Smooth muscle cell (in vitro differentiated cells): ENCODE measurements around the gene HSF4. TPM values are rescaled to one million over a fixed set of nuclear protein-coding genes. Genes with fewer than 3 reads are reported as not detected.

Source experiments
- DNase-seq: peaks from one replicate; lab custom pipeline; 2025; ENCODE audit not compliant: unreplicated experiment; lab: John Stamatoyannopoulos, UW
- H2AFZ ChIP-seq: fragments of 200-600 bp; sonication (generic); 2 replicates; pipeline ENCODE4 v1.6.0; 2016; ENCODE audit warnings: antibody characterized with exemption, low read depth, mild to moderate bottlenecking
- H3F3A ChIP-seq: fragments of 200-600 bp; sonication (generic); 2 replicates; pipeline ENCODE4 v1.6.0; 2017; ENCODE audit warnings: antibody characterized with exemption, low read depth
- H3K27ac ChIP-seq: fragments of 200-600 bp; sonication (generic); 2 replicates; pipeline ENCODE4 v1.5.1; 2016; ENCODE audit warnings: low read depth, mild to moderate bottlenecking
- H3K27me3 ChIP-seq: fragments of 200-600 bp; sonication (generic); 2 replicates; pipeline ENCODE4 v1.6.1; 2016; ENCODE audit warnings: low read depth, mild to moderate bottlenecking
- H3K36me3 ChIP-seq: fragments of 200-600 bp; sonication (generic); 2 replicates; pipeline ENCODE4 v1.5.1; 2016; ENCODE audit warnings: low read depth
- H3K4me1 ChIP-seq: fragments of 200-600 bp; sonication (generic); 2 replicates; pipeline ENCODE4 v1.5.1; 2016; ENCODE audit warnings: low read depth
- H3K4me2 ChIP-seq: fragments of 200-600 bp; sonication (generic); 2 replicates; pipeline ENCODE4 v1.6.0; 2016; ENCODE audit warnings: mild to moderate bottlenecking
- H3K4me3 ChIP-seq: fragments of 200-600 bp; sonication (generic); 2 replicates; pipeline ENCODE4 v1.5.1; 2016; ENCODE audit warnings: mild to moderate bottlenecking
- H3K79me2 ChIP-seq: fragments of 200-600 bp; sonication (generic); 2 replicates; pipeline ENCODE4 v1.6.0; 2016; ENCODE audit warnings: low read depth, mild to moderate bottlenecking
- H3K9ac ChIP-seq: fragments of 200-600 bp; sonication (generic); 2 replicates; pipeline ENCODE4 v1.6.0; 2016; ENCODE audit warnings: low read depth
- H3K9me3 ChIP-seq: fragments of 200-600 bp; sonication (generic); replicated peaks from 2 replicates; pipeline ENCODE4 v1.5.1; 2016; ENCODE audit warnings: low read depth
- H4K20me1 ChIP-seq: fragments of 200-600 bp; sonication (generic); 2 replicates; pipeline ENCODE4 v1.6.0; 2016; ENCODE audit warnings: low read depth
- WGBS: methylation state at CpG from one replicate; pipeline ENCODE4 v1.1.7; 2016; ENCODE audit warnings: low lambda C conversion rate; 5-methylcytosine and 5-hydroxymethylcytosine counted together
- polyA plus RNA-seq: library from polyadenylated mRNA; unstranded; fragments of >200 nt; fragmentation: Nextera tagmentation; extraction: Ambion mirVana; gene quantifications from 2 replicates; pipeline ENCODE4 v1.2.1, GENCODE V29; 2016
- total RNA-seq: library from RNA; depleted of rRNA; stranded (reverse); fragments of >200 nt; gene quantifications from 2 replicates; pipeline ENCODE4 v1.2.3, GENCODE V29; 2014
- TF ChIP-seq, protein P1 (sequence below): fragments of 200-600 bp; sonication (generic); IDR thresholded peaks from 2 replicates; pipeline ENCODE4 v1.5.1; 2017; ENCODE audit warnings: borderline replicate concordance, mild to moderate bottlenecking, antibody characterized with exemption; ENCODE audit not compliant: insufficient read depth, poor library complexity, severe bottlenecking

The HSF4 gene
- total and polyA plus RNA-seq, 2 experiments from 2014 or later, result 2.9 to 6.1 TPM

DNA sequence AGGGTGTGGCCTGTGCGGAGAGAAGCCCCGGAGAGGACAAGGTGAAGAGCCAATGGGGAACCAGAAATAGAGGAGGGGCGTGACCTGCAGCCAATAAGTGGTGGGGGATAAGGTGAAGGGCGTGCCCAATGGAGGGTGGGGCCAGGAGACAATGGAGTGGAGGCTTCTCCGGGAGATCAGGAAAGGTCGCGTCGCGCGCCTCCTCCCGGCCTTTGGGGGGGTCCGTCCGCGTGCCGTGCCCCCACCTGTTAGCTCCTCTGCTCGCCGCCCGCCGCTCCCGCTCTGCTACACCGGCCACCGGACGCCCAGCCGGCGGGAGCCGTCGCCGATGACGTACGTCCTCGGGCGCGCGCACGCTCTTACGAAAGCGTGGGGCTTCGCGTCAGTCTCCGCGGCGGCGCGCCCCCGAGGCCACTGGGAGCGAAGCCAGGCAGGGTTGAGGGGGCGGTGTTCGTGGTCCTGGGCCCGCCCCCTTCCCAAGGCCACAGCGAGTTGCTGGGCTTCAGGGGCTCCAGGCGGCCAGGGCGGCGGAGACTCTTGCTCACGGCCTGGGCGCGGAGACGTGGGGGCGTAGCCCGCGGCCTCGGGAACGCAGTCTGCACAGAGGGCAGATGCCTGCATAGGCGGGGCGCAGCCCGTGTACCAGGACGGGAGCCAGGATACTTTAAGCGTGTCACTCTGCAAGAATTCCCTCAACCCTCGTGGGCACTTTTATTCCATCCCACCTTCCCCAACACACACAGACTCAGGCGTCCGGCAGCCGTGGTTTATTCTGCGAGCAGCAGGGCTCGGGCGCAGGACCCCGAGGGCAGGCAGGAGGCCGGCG, 19.3 kb downstream of the HSF4 start, which contains the start of gene MATCAP1:
MATCAP1 (minus strand) TSS at position 337 of the 826 bp plus-strand sequence. CDS start 3,353 bp downstream, outside the sequence.
- Histone ChIP-seq H3F3A (no peaks in the 10 kb centered on the region), H3K36me3 (no peaks in the 10 kb centered on the region), H3K9me3 (no peaks in the 10 kb centered on the region), H3K27me3 (no peaks in the 10 kb centered on the region), H3K4me1 (peaks cover 13% of the 10 kb centered on the region), H3K27ac (peak within 1 kb of the TSS; percentile 94), H3K4me2 (peak within 1 kb of the TSS; percentile 90), H2AFZ (peak within 1 kb of the TSS; percentile 43), H3K4me3 (peak within 1 kb of the TSS; percentile 63), H4K20me1 (peaks cover 24% of the 10 kb centered on the region), H3K9ac (peak within 1 kb of the TSS; percentile 96), H3K79me2 (peaks cover 10% of the 10 kb centered on the region)
- under 1% methylated on average over 63 of the region's 77 CpGs for WGBS
- peak; percentile 94 for DNase-seq
- TF ChIP-seq, protein P1, sequence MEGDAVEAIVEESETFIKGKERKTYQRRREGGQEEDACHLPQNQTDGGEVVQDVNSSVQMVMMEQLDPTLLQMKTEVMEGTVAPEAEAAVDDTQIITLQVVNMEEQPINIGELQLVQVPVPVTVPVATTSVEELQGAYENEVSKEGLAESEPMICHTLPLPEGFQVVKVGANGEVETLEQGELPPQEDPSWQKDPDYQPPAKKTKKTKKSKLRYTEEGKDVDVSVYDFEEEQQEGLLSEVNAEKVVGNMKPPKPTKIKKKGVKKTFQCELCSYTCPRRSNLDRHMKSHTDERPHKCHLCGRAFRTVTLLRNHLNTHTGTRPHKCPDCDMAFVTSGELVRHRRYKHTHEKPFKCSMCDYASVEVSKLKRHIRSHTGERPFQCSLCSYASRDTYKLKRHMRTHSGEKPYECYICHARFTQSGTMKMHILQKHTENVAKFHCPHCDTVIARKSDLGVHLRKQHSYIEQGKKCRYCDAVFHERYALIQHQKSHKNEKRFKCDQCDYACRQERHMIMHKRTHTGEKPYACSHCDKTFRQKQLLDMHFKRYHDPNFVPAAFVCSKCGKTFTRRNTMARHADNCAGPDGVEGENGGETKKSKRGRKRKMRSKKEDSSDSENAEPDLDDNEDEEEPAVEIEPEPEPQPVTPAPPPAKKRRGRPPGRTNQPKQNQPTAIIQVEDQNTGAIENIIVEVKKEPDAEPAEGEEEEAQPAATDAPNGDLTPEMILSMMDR, result no peak

DNA sequence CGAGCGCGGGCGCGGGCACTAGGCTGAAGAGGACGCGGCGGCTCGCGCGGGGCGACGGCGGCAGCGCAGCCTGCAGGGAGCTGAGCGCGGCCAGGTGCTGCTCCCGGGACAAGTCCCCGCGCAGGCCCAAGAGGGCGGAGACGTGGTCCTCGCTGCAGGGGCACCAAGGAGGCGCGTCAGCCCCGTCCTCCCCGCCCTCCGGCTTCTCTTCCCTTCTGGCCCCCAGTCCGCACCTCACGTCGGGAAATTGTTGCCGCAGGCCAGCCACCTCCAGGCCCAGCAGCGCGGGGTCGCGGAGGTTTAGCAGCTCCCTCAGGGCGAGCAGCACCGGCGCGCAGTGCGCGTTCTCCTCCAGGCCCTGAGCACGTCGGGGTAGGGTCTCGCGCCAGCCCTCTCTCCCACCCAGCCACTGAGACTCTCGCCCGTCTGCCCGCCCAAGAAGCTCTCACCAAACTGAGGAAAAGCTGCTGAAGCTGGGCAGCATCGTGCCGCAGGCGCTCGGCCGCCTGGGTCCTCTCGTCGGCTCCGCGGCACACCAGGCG, 20.0 kb downstream of the HSF4 start:
- H2AFZ ChIP-seq, result no peak overlapping the region
- no peaks in the 10 kb centered on the region for H3K9me3 ChIP-seq
- H3K79me2 ChIP-seq, result peaks cover 10% of the 10 kb centered on the region
- no peaks in the 10 kb centered on the region for H3F3A ChIP-seq
- TF ChIP-seq, protein P1, result no peak
- WGBS, result 12% methylated on average over 43 of the region's 59 CpGs
- H3K9ac ChIP-seq, result no peak overlapping the region
- DNase-seq, result no peak
- H3K4me2 ChIP-seq, result peak overlapping the region; percentile 90
- H3K4me3 ChIP-seq, result peak overlapping the region; percentile 63
- H3K27me3 ChIP-seq, result no peaks in the 10 kb centered on the region
- peaks cover 18% of the 10 kb centered on the region for H4K20me1 ChIP-seq
- peaks cover 13% of the 10 kb centered on the region for H3K4me1 ChIP-seq
- H3K36me3 ChIP-seq, result no peaks in the 10 kb centered on the region
- peak overlapping the region; percentile 94 for H3K27ac ChIP-seq

DNA sequence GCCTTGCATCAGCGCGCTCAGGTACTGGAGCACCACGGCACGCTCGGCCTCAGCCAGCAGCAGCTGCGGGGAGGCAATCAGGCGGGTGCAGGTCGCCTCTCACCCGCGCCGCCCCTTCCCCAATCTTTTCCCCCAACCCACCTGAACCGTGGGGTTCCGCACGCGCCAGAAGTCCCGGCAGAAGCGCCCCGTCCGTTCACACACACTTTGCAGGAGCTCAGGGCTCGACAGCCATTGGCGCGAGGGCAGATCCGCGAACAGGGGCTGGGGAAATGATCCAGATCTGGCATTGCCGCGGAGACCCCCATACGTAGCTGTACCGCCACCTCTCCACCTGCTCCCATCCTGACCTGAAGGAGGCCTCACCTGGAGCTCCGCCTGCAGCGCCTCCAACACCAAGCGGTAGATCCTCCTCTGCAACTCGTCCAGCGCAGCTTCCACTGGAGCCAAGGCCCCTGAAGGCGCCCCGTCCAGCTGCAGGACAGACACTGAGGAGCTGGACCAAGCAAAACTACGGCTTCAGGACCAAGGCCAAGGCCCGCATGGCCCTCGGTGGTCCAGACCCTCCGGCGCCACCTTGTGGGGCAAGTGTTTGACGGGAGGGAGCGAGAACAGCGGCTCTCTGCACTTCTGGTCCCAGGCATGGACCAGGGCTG, 20.6 kb downstream of the HSF4 start:
- peaks cover 12% of the 10 kb centered on the region for H4K20me1 ChIP-seq
- no peak overlapping the region for H2AFZ ChIP-seq
- peaks cover 13% of the 10 kb centered on the region for H3K4me1 ChIP-seq
- no peaks in the 10 kb centered on the region for H3K9me3 ChIP-seq
- TF ChIP-seq, protein P1, result peak; percentile 80
- WGBS, result 25% methylated on average over 43 of the region's 43 CpGs
- H3K27me3 ChIP-seq, result no peaks in the 10 kb centered on the region
- no peak overlapping the region for H3K9ac ChIP-seq
- H3F3A ChIP-seq, result no peaks in the 10 kb centered on the region
- H3K27ac ChIP-seq, result no peak overlapping the region
- no peaks in the 10 kb centered on the region for H3K36me3 ChIP-seq
- H3K79me2 ChIP-seq, result peaks cover 10% of the 10 kb centered on the region
- H3K4me2 ChIP-seq, result peak overlapping the region; percentile 90
- H3K4me3 ChIP-seq, result peak overlapping the region; percentile 63
- DNase-seq, result peak; percentile 78
